GM23248 (cell line): Measurements from ENCODE around the gene BRD1.

Experiments
- EZH2 ChIP-seq: fragments of 200-600 bp; sonication (generic); IDR thresholded peaks from 2 replicates; pipeline ENCODE4 v1.6.1; 2018; ENCODE audit warnings: antibody characterized with exemption, mild to moderate bottlenecking; ENCODE audit not compliant: insufficient read depth, poor library complexity, severe bottlenecking
- EZH2phosphoT487 ChIP-seq: fragments of 200-600 bp; sonication (generic); IDR thresholded peaks from 2 replicates; pipeline ENCODE4 v1.6.1; 2018; ENCODE audit warnings: antibody characterized with exemption, moderate library complexity, mild to moderate bottlenecking, low read depth; ENCODE audit not compliant: insufficient read depth

- no peak for TF ChIP-seq EZH2
- TF ChIP-seq EZH2phosphoT487: no peak
These were observed 38.5 kb upstream of the BRD1 start for GRCh38 chr22:49866134-49866533.
